Fibroblast of skin of back (primary cell): ENCODE data around the gene ZNRF2.
A peak's percentile ranks its signal among the peaks of the same experiment; 100 is the strongest.
"Not testable (repeated sequence)": the region's sequence is repeated elsewhere in the genome, so short reads cannot be mapped to it uniquely, and the experiment has no call there.

Source experiments
- DNase-seq: peaks from one replicate; pipeline ENCODE4 v3.0.0-alpha.2; 2013

Gene ZNRF2

GRCh38 chr7:30363778-30364563, 79.6 kb downstream of the ZNRF2 start:
- DNase-seq: no peak

- no peak for DNase-seq
Observed at GRCh38 chr7:30364773-30365172, 80.4 kb downstream of the ZNRF2 start.

- peak; percentile 27 for DNase-seq
Observed at GRCh38 chr7:30365621-30366020, 81.2 kb downstream of the ZNRF2 start.

GRCh38 chr7:30366606-30367005, 82.2 kb downstream of the ZNRF2 start:
- peak; percentile 40 for DNase-seq

GRCh38 chr7:30367561-30367960, 83.2 kb downstream of the ZNRF2 start:
- no peak for DNase-seq

- peak; percentile 38 for DNase-seq
Observed at GRCh38 chr7:30369879-30370278, 85.5 kb downstream of the ZNRF2 start.

- DNase-seq: no peak
Observed at GRCh38 chr7:30371321-30371720, 86.9 kb downstream of the ZNRF2 start.

GRCh38 chr7:30378275-30378674, 93.9 kb downstream of the ZNRF2 start:
- no peak for DNase-seq

- peak; percentile 15 for DNase-seq
Observed at GRCh38 chr7:30379131-30379530, 94.7 kb downstream of the ZNRF2 start.

- DNase-seq: no peak
Observed at GRCh38 chr7:30379741-30380140, 95.3 kb downstream of the ZNRF2 start.

- no peak for DNase-seq
Observed at GRCh38 chr7:30380294-30380693, 95.9 kb downstream of the ZNRF2 start.

- DNase-seq: not testable (repeated sequence)
Observed at GRCh38 chr7:30380824-30381223, 96.4 kb downstream of the ZNRF2 start.

GRCh38 chr7:30382607-30383006, 98.2 kb downstream of the ZNRF2 start:
- DNase-seq: no peak

- DNase-seq: no peak
Observed at GRCh38 chr7:30389791-30390190, 105.4 kb downstream of the ZNRF2 start.

- no peak for DNase-seq
Observed at GRCh38 chr7:30390736-30391636, 106.6 kb downstream of the ZNRF2 start.

- DNase-seq: no peak
Observed at GRCh38 chr7:30391806-30392205, 107.4 kb downstream of the ZNRF2 start.

GRCh38 chr7:30395676-30396075, 111.3 kb downstream of the ZNRF2 start:
- no peak for DNase-seq

GRCh38 chr7:30396389-30396788, 112.0 kb downstream of the ZNRF2 start:
- no peak for DNase-seq

- no peak for DNase-seq
Observed at GRCh38 chr7:30403477-30403876, 119.1 kb downstream of the ZNRF2 start.

- DNase-seq: no peak
Observed at GRCh38 chr7:30405179-30405578, 120.8 kb downstream of the ZNRF2 start.

GRCh38 chr7:30406664-30407425, 122.4 kb downstream of the ZNRF2 start:
- no peak for DNase-seq

GRCh38 chr7:30411173-30411572, 126.8 kb downstream of the ZNRF2 start:
- DNase-seq: no peak

GRCh38 chr7:30411897-30412296, 127.5 kb downstream of the ZNRF2 start:
- no peak for DNase-seq
